HUDEP-2 (cell line): Measurements from ENCODE around the gene PAXIP1.
A peak's percentile ranks its signal among the peaks of the same experiment; 100 is the strongest.
"Not testable (repeated sequence)": the region's sequence is repeated elsewhere in the genome, so short reads cannot be mapped to it uniquely, and the experiment has no call there.

Source experiments
- DNase-seq, 76 experiments: peaks; one replicate each; lab custom pipeline; 2025; ENCODE audit not compliant: unreplicated experiment in 76 of 76; lab: John Stamatoyannopoulos, UW

The PAXIP1 gene

GRCh38 chr7:154946166-154946565 lies 56.8 kb downstream of the PAXIP1 start:
- no peak for DNase-seq

- DNase-seq: no peak
These were observed 59.0 kb downstream of the PAXIP1 start for GRCh38 chr7:154943906-154944305.

GRCh38 chr7:154942691-154943090 lies 60.2 kb downstream of the PAXIP1 start:
- no peak for DNase-seq

GRCh38 chr7:154937837-154938236 lies 65.1 kb downstream of the PAXIP1 start:
- no peak for DNase-seq

GRCh38 chr7:154934353-154934952 lies 68.5 kb downstream of the PAXIP1 start:
- DNase-seq: not testable (repeated sequence)

- no peak for DNase-seq
These were observed 71.0 kb downstream of the PAXIP1 start for GRCh38 chr7:154931906-154932305.

GRCh38 chr7:154929006-154929726 lies 73.8 kb downstream of the PAXIP1 start:
- DNase-seq: no peak

GRCh38 chr7:154928136-154929005 lies 74.6 kb downstream of the PAXIP1 start:
- peak in 47 of 76 experiments; percentile 5 to 93 (median 76) for DNase-seq

GRCh38 chr7:154927624-154928125 lies 75.2 kb downstream of the PAXIP1 start:
- peak in 67 of 76 experiments; percentile 3 to 75 (median 52) for DNase-seq

- not testable (repeated sequence) for DNase-seq
These were observed 80.5 kb downstream of the PAXIP1 start for GRCh38 chr7:154922472-154922871.

GRCh38 chr7:154919344-154920225 lies 83.3 kb downstream of the PAXIP1 start:
- no peak for DNase-seq

- DNase-seq: no peak
These were observed 84.2 kb downstream of the PAXIP1 start for GRCh38 chr7:154918741-154919140.

GRCh38 chr7:154918266-154918665 lies 84.7 kb downstream of the PAXIP1 start:
- DNase-seq: no peak

- no peak for DNase-seq
These were observed 85.1 kb downstream of the PAXIP1 start for GRCh38 chr7:154917808-154918160.

GRCh38 chr7:154916856-154917807 lies 85.8 kb downstream of the PAXIP1 start:
- no peak for DNase-seq

GRCh38 chr7:154916381-154916780 lies 86.5 kb downstream of the PAXIP1 start:
- DNase-seq: no peak

GRCh38 chr7:154915600-154915999 lies 87.3 kb downstream of the PAXIP1 start:
- no peak for DNase-seq

GRCh38 chr7:154914996-154915380 lies 87.9 kb downstream of the PAXIP1 start:
- DNase-seq: peak in 1 of 76 experiments; percentile 8

- no peak for DNase-seq
These were observed 88.5 kb downstream of the PAXIP1 start for GRCh38 chr7:154914308-154914995.
